ENCODE data around the gene PLK3. TPM values are rescaled to one million over a fixed set of nuclear protein-coding genes. Genes with fewer than 3 reads are reported as not detected.

PLK3 gene
- total and polyA plus RNA-seq, 10 of the 15 experiments (the other 5 are each of a cell fraction or from before 2014, with no cell fraction given): 1.5 to 23.2 (median 12.1) TPM

GRCh38 chr1:44822131-44822701 is 22.0 kb downstream of the PLK3 start:
- SMC1A ChIA-PET (ENCODE audit: uncharacterized antibody, unreplicated experiment): interaction anchor here (0.9 to 5.9 kb wide), 7 partner anchors 9 to 31 kb away, joined by 3 to 52 read pairs (median 5); partner anchors contain the start of genes BTBD19, DYNLT4 and PLK3
- RAD21 ChIA-PET (ENCODE audit: unreplicated experiment): interaction anchor here (1.1 to 2.1 kb wide), 7 partner anchors 8 to 481 kb away, joined by 3 to 10 read pairs (median 4); partner anchors contain the start of genes HECTD3, PLK3 and UROD
- BruUV-seq (replicated peaks): no TSS peak
- Histone ChIP-seq H3K27ac (ENCODE audit: control insufficient read depth, insufficient read depth) (no peak overlapping the region), H3K9ac (ENCODE audit: control insufficient read depth, insufficient read depth, low read length) (no peak overlapping the region), H3K4me1 (ENCODE audit: control insufficient read depth, insufficient read depth, low read length) (peaks cover 4% of the 10 kb centered on the region), H2AFZ (ENCODE audit: control insufficient read depth, low read depth, low read length) (no peak overlapping the region), H3K4me3 (no peak overlapping the region), H3K79me2 (ENCODE audit: control insufficient read depth, insufficient read depth, low read length) (no peaks in the 10 kb centered on the region), H3K9me3 (replicated peaks; ENCODE audit: control insufficient read depth, insufficient read depth, low read length) (no peaks in the 10 kb centered on the region), H3K27me3 (replicated peaks in 1 of 2; ENCODE audit: control insufficient read depth in 2 of 2, insufficient read depth in 2 of 2, low read length in 1 of 2) (no peaks in the 10 kb centered on the region; a peak in 1 of 4 replicates), H4K20me1 (ENCODE audit: control insufficient read depth, insufficient read depth) (no peaks in the 10 kb centered on the region), H3K36me3 (ENCODE audit: control insufficient read depth in 2 of 2, insufficient read depth in 2 of 2, low read length in 1 of 2) (no peaks in the 10 kb centered on the region), H3K4me2 (ENCODE audit: control insufficient read depth, insufficient read depth) (no peak overlapping the region)
- ATAC-seq (no peak), DNase-seq (ENCODE audit: low read depth, low spot score) (no peak), FAIRE-seq (no peak)
- POLR2A ChIA-PET: interaction anchor here (0.5 to 5.9 kb wide), 9 partner anchors 8 to 670 kb away, joined by 3 to 56 read pairs (median 5); partner anchors contain the start of genes BTBD19, HECTD3 and PLK3
- in situ Hi-C loops (cut with MboI) (no loop called here), intact Hi-C loops (cut with micrococcal nuclease; ENCODE audit: unreplicated experiment) (no loop called here)
- TF ChIP-seq CTCF (IDR thresholded peaks at IDR 0.05 in 2 of 3, conservative IDR thresholded peaks at IDR 0.05 in 1 of 3; ENCODE audit: control insufficient read depth in 2 of 3, extremely low read depth in 1 of 3, insufficient read depth in 1 of 3, low read depth in 3 of 3, low read length in 3 of 3): no peak
- TF ChIP-seq POLR2A (IDR thresholded peaks at IDR 0.05; ENCODE audit: low read depth, low read length): no peak
- no peak for TF ChIP-seq ZBTB33 (IDR thresholded peaks at IDR 0.05)
- TF ChIP-seq FOXK2 (IDR thresholded peaks at IDR 0.05): no peak
- no peak for TF ChIP-seq EP300 (IDR thresholded peaks at IDR 0.05; ENCODE audit: borderline replicate concordance in 1 of 2, control insufficient read depth in 1 of 2, low read depth in 2 of 2, low read length in 2 of 2)
- no peak for TF ChIP-seq NKRF (conservative IDR thresholded peaks at IDR 0.05)
- TF ChIP-seq EED (IDR thresholded peaks at IDR 0.05; ENCODE audit: low read depth): no peak
- no peak for TF ChIP-seq RAD21 (IDR thresholded peaks at IDR 0.05; ENCODE audit: insufficient read depth, low read depth, low read length)
- no peak for TF ChIP-seq FOS (IDR thresholded peaks at IDR 0.05; ENCODE audit: borderline replicate concordance, extremely low read depth, insufficient read length)
- TF ChIP-seq NFXL1 (IDR thresholded peaks at IDR 0.05; ENCODE audit: borderline replicate concordance): no peak
- no peak for TF ChIP-seq JUNB (IDR thresholded peaks at IDR 0.05)
- no peak for TF ChIP-seq RFX5 (IDR thresholded peaks at IDR 0.05; ENCODE audit: low read depth, low read length)
- no peak for TF ChIP-seq ZNF24 (IDR thresholded peaks at IDR 0.05)
- no peak for TF ChIP-seq POLR2AphosphoS5 (IDR thresholded peaks at IDR 0.05; ENCODE audit: low read length)
- 38% methylated on average over 6 of the region's 6 CpGs for WGBS (ENCODE audit: insufficient coverage, insufficient replicate concordance, low lambda C conversion rate, missing lambda C conversion rate)
- CTCF ChIA-PET: interaction anchor here (0.8 to 3.6 kb wide), 10 partner anchors 8 to 93 kb away, joined by 3 to 21 read pairs (median 4); partner anchors contain the start of gene PLK3

Data from GM12878 (cell line).